Measurements from ENCODE around the gene QTRT2. TPM values are rescaled to one million over a fixed set of nuclear protein-coding genes. Genes with fewer than 3 reads are reported as not detected.

Gene QTRT2
- total and polyA plus RNA-seq, 10 donors = 7.9 to 45.8 (median 27.0) TPM

GRCh38 chr3:114058646-114059045, 2.1 kb downstream of the QTRT2 start:
- no peaks in the 10 kb centered on the region for H3K27me3 ChIP-seq (replicated peaks in 1 of 7)
- TF ChIP-seq CTCF (IDR thresholded peaks at IDR 0.05 in 8 of 11, conservative IDR thresholded peaks at IDR 0.05 in 3 of 11) (no peak), POLR2A (IDR thresholded peaks at IDR 0.05) (no peak), POLR2AphosphoS5 (IDR thresholded peaks at IDR 0.05) (no peak)
- no peak for DNase-seq
- H3K4me3 ChIP-seq = no peak overlapping the region
- intact Hi-C loops (cut with DNase I; ENCODE audit: low total_unique reads) = no loop called here
- H3K4me1 ChIP-seq = peaks cover 28 to 76% (median 49%) of the 10 kb centered on the region in 6 donors
- peaks cover 0 to 16% (median 0%) of the 10 kb centered on the region in 6 donors for H3K36me3 ChIP-seq
- no peak overlapping the region for H3K27ac ChIP-seq
- WGBS, 5 donors = 88 to 95% (median 93%) methylated on average over 8 of the region's 8 CpGs
- no peaks in the 10 kb centered on the region for H3K9me3 ChIP-seq

GRCh38 chr3:114060906-114061655, 4.5 kb downstream of the QTRT2 start:
- TF ChIP-seq POLR2AphosphoS5 (IDR thresholded peaks at IDR 0.05) (no peak), CTCF (IDR thresholded peaks at IDR 0.05 in 8 of 11, conservative IDR thresholded peaks at IDR 0.05 in 3 of 11) (no peak), POLR2A (IDR thresholded peaks at IDR 0.05) (no peak)
- Histone ChIP-seq H3K36me3 (peaks cover 0 to 36% (median 11%) of the 10 kb centered on the region in 6 donors), H3K9me3 (no peaks in the 10 kb centered on the region), H3K4me3 (no peak overlapping the region), H3K27ac (no peak overlapping the region), H3K27me3 (replicated peaks in 1 of 7) (no peaks in the 10 kb centered on the region), H3K4me1 (peaks cover 22 to 61% (median 38%) of the 10 kb centered on the region in 6 donors)
- intact Hi-C loops (cut with DNase I; ENCODE audit: low total_unique reads) = no loop called here
- DNase-seq = no peak
- 83 to 88% (median 86%) methylated on average over 8 of the region's 8 CpGs for whole genome bisulfite sequencing, 5 donors

GRCh38 chr3:114067804-114068203, 11.3 kb downstream of the QTRT2 start:
- Histone ChIP-seq H3K9me3 (no peaks in the 10 kb centered on the region), H3K4me1 (peaks cover 0 to 1% (median 0%) of the 10 kb centered on the region in 6 donors), H3K4me3 (no peak overlapping the region), H3K27me3 (replicated peaks in 1 of 7) (no peaks in the 10 kb centered on the region), H3K27ac (no peak overlapping the region), H3K36me3 (peaks cover 8 to 87% (median 53%) of the 10 kb centered on the region in 6 donors)
- intact Hi-C loops (cut with DNase I; ENCODE audit: low total_unique reads) = no loop called here
- 94 to 98% (median 97%) methylated on average over 4 of the region's 4 CpGs for WGBS, 5 donors
- TF ChIP-seq POLR2AphosphoS5 (IDR thresholded peaks at IDR 0.05) (no peak), CTCF (IDR thresholded peaks at IDR 0.05 in 8 of 11, conservative IDR thresholded peaks at IDR 0.05 in 3 of 11) (no peak)
- no peak for DNase-seq

- TF ChIP-seq POLR2AphosphoS5 (IDR thresholded peaks at IDR 0.05) = no peak
- no peak for TF ChIP-seq POLR2A (IDR thresholded peaks at IDR 0.05)
- no peak for TF ChIP-seq CTCF (IDR thresholded peaks at IDR 0.05 in 8 of 11, conservative IDR thresholded peaks at IDR 0.05 in 3 of 11)
- H3K27me3 ChIP-seq (replicated peaks in 1 of 7) = no peaks in the 10 kb centered on the region
- no peaks in the 10 kb centered on the region for H3K9me3 ChIP-seq
- DNase-seq = no peak
- H3K4me3 ChIP-seq = no peak overlapping the region
- intact Hi-C loops (cut with DNase I; ENCODE audit: low total_unique reads) = no loop called here
- no peaks in the 10 kb centered on the region for H3K4me1 ChIP-seq
- WGBS, 5 donors = 96 to 98% (median 97%) methylated on average over 4 of the region's 4 CpGs
- H3K27ac ChIP-seq = no peak overlapping the region
- H3K36me3 ChIP-seq = peaks cover 8 to 93% (median 58%) of the 10 kb centered on the region in 6 donors
Measured at GRCh38 chr3:114068336-114068735, 11.8 kb downstream of the QTRT2 start.

All from spleen (tissue), 11 donors.